H9 (cell line): ENCODE measurements around the gene GTF2A2. TPM values are rescaled to one million over a fixed set of nuclear protein-coding genes. Genes with fewer than 3 reads are reported as not detected.

Experiments
- DNase-seq: peaks from one replicate; pipeline ENCODE4 v3.0.0-alpha.2; 2017
- H2AFZ ChIP-seq: one replicate; pipeline ENCODE4 v1.6.1; 2013; ENCODE audit warnings: mild to moderate bottlenecking, low read length, control low read depth, moderate library complexity
- H2AK5ac ChIP-seq: 2 replicates; pipeline ENCODE4 v1.6.1; 2013; ENCODE audit warnings: low read length, control low read depth, mixed read lengths; ENCODE audit not compliant: insufficient read length
- H2BK120ac ChIP-seq: one replicate; pipeline ENCODE4 v1.6.1; 2013; ENCODE audit warnings: low read depth, mild to moderate bottlenecking, low read length, control low read depth, inconsistent platforms; ENCODE audit not compliant: poor library complexity, severe bottlenecking
- H2BK12ac ChIP-seq: 2 replicates; pipeline ENCODE4 v1.6.1; 2013; ENCODE audit warnings: low read length, control low read depth, mixed read lengths, low read depth; ENCODE audit not compliant: insufficient read length
- H2BK15ac ChIP-seq: 2 replicates; pipeline ENCODE4 v1.6.1; 2013; ENCODE audit warnings: low read depth, low read length, control low read depth
- H2BK20ac ChIP-seq: one replicate; pipeline ENCODE4 v1.6.1; 2013; ENCODE audit warnings: low read depth, mild to moderate bottlenecking, low read length, control low read depth, inconsistent platforms; ENCODE audit not compliant: poor library complexity, severe bottlenecking
- H2BK5ac ChIP-seq: 2 replicates; pipeline ENCODE4 v1.6.1; 2013; ENCODE audit warnings: low read length, control low read depth, mixed read lengths; ENCODE audit not compliant: insufficient read length
- H3K14ac ChIP-seq: 2 replicates; pipeline ENCODE4 v1.6.1; 2013; ENCODE audit warnings: low read length, control low read depth; ENCODE audit not compliant: insufficient read depth
- H3K18ac ChIP-seq: 2 replicates; pipeline ENCODE4 v1.6.1; 2013; ENCODE audit warnings: low read depth, mild to moderate bottlenecking, mixed read lengths, low read length, control low read depth; ENCODE audit not compliant: insufficient read length
- H3K23ac ChIP-seq: 2 replicates; pipeline ENCODE4 v1.6.1; 2013; ENCODE audit warnings: low read length, control low read depth, mixed read lengths, low read depth; ENCODE audit not compliant: insufficient read length
- H3K23me2 ChIP-seq: 2 replicates; pipeline ENCODE4 v1.6.1; 2013; ENCODE audit warnings: low read depth, mild to moderate bottlenecking, mixed read lengths, low read length, control low read depth; ENCODE audit not compliant: insufficient read length, poor library complexity, severe bottlenecking
- H3K27ac ChIP-seq: 2 replicates; pipeline ENCODE4 v1.5.1; 2013; ENCODE audit warnings: low read length, control low read depth, mixed read lengths, low read depth; ENCODE audit not compliant: insufficient read length
- H3K27me3 ChIP-seq: 2 replicates; pipeline ENCODE4 v1.6.1; 2013; ENCODE audit warnings: low read length, control low read depth, inconsistent platforms; ENCODE audit not compliant: insufficient read depth
- H3K4ac ChIP-seq: 2 replicates; pipeline ENCODE4 v1.6.1; 2013; ENCODE audit warnings: low read depth, mild to moderate bottlenecking, control low read depth, inconsistent platforms, low read length, moderate library complexity
- H3K4me1 ChIP-seq: 2 replicates; pipeline ENCODE4 v1.6.1; 2013; ENCODE audit warnings: low read length, control low read depth, inconsistent platforms; ENCODE audit not compliant: insufficient read depth
- H3K4me2 ChIP-seq: 2 replicates; pipeline ENCODE4 v1.6.1; 2013; ENCODE audit warnings: low read length, control low read depth, mixed read lengths; ENCODE audit not compliant: insufficient read length, insufficient read depth
- H3K56ac ChIP-seq: 2 replicates; pipeline ENCODE4 v1.6.1; 2013; ENCODE audit warnings: low read depth, mild to moderate bottlenecking, mixed read lengths, low read length, control low read depth; ENCODE audit not compliant: insufficient read length
- H3K79me1 ChIP-seq: 2 replicates; pipeline ENCODE4 v1.6.1; 2013; ENCODE audit warnings: low read depth, mild to moderate bottlenecking, moderate library complexity, low read length, control low read depth, inconsistent platforms; ENCODE audit not compliant: insufficient read depth, poor library complexity, severe bottlenecking
- H3K79me2 ChIP-seq: 2 replicates; pipeline ENCODE4 v1.6.1; 2013; ENCODE audit warnings: low read length, control low read depth, inconsistent platforms; ENCODE audit not compliant: insufficient read depth
- H3K9ac ChIP-seq: 2 replicates; pipeline ENCODE4 v1.6.1; 2013; ENCODE audit warnings: low read length, control low read depth, mixed read lengths; ENCODE audit not compliant: insufficient read length; ENCODE audit errors: extremely low read depth
- H3K9me3 ChIP-seq: one replicate; pipeline ENCODE4 v1.6.1; 2013; ENCODE audit warnings: low read depth, low read length, inconsistent platforms; ENCODE audit not compliant: control insufficient read depth
- H3T11ph ChIP-seq: one replicate; pipeline ENCODE4 v1.6.1; 2013; ENCODE audit warnings: mild to moderate bottlenecking, low read length, control low read depth, inconsistent platforms
- H4K20me1 ChIP-seq: one replicate; pipeline ENCODE4 v1.6.1; 2013; ENCODE audit not compliant: control insufficient read depth, insufficient read length, insufficient read depth
- H4K5ac ChIP-seq: 2 replicates; pipeline ENCODE4 v1.6.1; 2013; ENCODE audit warnings: low read depth, mild to moderate bottlenecking, mixed read lengths, low read length, control low read depth; ENCODE audit not compliant: insufficient read length
- H4K8ac ChIP-seq: replicated peaks from 2 replicates; pipeline ENCODE4 v1.6.1; 2013; ENCODE audit warnings: low read length, control low read depth, mixed read lengths, low read depth; ENCODE audit not compliant: insufficient read length
- H4K91ac ChIP-seq: 2 replicates; pipeline ENCODE4 v1.6.1; 2013; ENCODE audit warnings: low read depth, mild to moderate bottlenecking, moderate library complexity, mixed read lengths, low read length, control low read depth; ENCODE audit not compliant: insufficient read length
- H3K27ac Mint-ChIP-seq, 3 experiments: 2 replicates in 2 of 3; 3 replicates in 1 of 3; pipeline ENCODE4 v1.8.0; 2020 to 2021; ENCODE audit warnings: mixed read lengths in 3 of 3, mild to moderate bottlenecking in 1 of 3, moderate library complexity in 1 of 3
- H3K27me3 Mint-ChIP-seq: 2 replicates; pipeline ENCODE4 v1.8.0; 2021; ENCODE audit warnings: low read depth, mild to moderate bottlenecking, moderate library complexity, mixed read lengths
- H3K36me3 Mint-ChIP-seq, 3 experiments: 2 replicates in 2 of 3; 3 replicates in 1 of 3; pipeline ENCODE4 v1.8.0; 2020 to 2021; ENCODE audit warnings: low read depth in 3 of 3, mixed read lengths in 3 of 3; ENCODE audit not compliant: insufficient read depth in 1 of 3
- H3K4me1 Mint-ChIP-seq, 2 experiments: 2 replicates each; pipeline ENCODE4 v1.8.0; 2020; ENCODE audit warnings: mixed read lengths in 2 of 2
- H3K4me3 Mint-ChIP-seq, 2 experiments: 2 replicates in 1 of 2; 3 replicates in 1 of 2; pipeline ENCODE4 v1.8.0; 2020 to 2021; ENCODE audit warnings: mild to moderate bottlenecking in 2 of 2, mixed read lengths in 2 of 2, moderate library complexity in 1 of 2
- H3K9me3 Mint-ChIP-seq, 2 experiments: 2 replicates in 1 of 2; 3 replicates in 1 of 2; pipeline ENCODE4 v1.8.0; 2020; ENCODE audit warnings: mild to moderate bottlenecking in 2 of 2, mixed read lengths in 2 of 2, moderate library complexity in 1 of 2
- CTCF ChIP-seq: fragments of 200-600 bp; sonication (generic); conservative IDR thresholded peaks from 3 replicates; pipeline ENCODE4 v1.8.0; 2021; ENCODE audit warnings: antibody characterized with exemption, mild to moderate bottlenecking
- WGBS: extraction: QIAGEN DNeasy Blood & Tissue Kit; methylation state at CpG from one replicate; pipeline ENCODE4 v1.1.7; 2013; ENCODE audit warnings: missing lambda C conversion rate, low lambda C conversion rate, mixed read lengths; ENCODE audit not compliant: insufficient read length; ENCODE audit errors: extremely low coverage; 5-methylcytosine and 5-hydroxymethylcytosine counted together
- total RNA-seq: library from RNA; stranded (reverse); gene quantifications from 2 replicates; pipeline ENCODE4 v1.2.1, GENCODE V29; 2021

GTF2A2 gene
- total RNA-seq, 1 experiment from 2014 or later, result 144 TPM

GRCh38 chr15:59680346-59680745 lies 23.0 kb upstream of the GTF2A2 start:
- no peak overlapping the region for H3K4me2 ChIP-seq
- H3K27me3 ChIP-seq, result no peaks in the 10 kb centered on the region
- no peak overlapping the region for H4K91ac ChIP-seq
- no peak overlapping the region for H3K4me3 Mint-ChIP-seq
- no peak overlapping the region for H3K14ac ChIP-seq
- H4K8ac ChIP-seq, result no peak overlapping the region
- no peak overlapping the region for H3K4ac ChIP-seq
- no peak overlapping the region for H3T11ph ChIP-seq
- no peak overlapping the region for H2BK5ac ChIP-seq
- no peak overlapping the region for H3K27ac ChIP-seq
- H3K4me1 ChIP-seq, result no peaks in the 10 kb centered on the region
- no peak overlapping the region for H2BK20ac ChIP-seq
- H3K23ac ChIP-seq, result no peak overlapping the region
- peaks cover 6% of the 10 kb centered on the region; the same call in 1 of the 2 replicates for H3K79me2 ChIP-seq
- H3K27ac Mint-ChIP-seq, result no peak overlapping the region
- no peak overlapping the region for H2AK5ac ChIP-seq
- H3K56ac ChIP-seq, result no peak overlapping the region
- no peaks in the 10 kb centered on the region for H3K4me1 Mint-ChIP-seq
- no peaks in the 10 kb centered on the region for H3K9me3 Mint-ChIP-seq
- no peaks in the 10 kb centered on the region for H3K9me3 ChIP-seq
- no peak overlapping the region for H2BK12ac ChIP-seq
- WGBS, result no CpG with 5 or more reads among the region's 6 CpGs
- no peak overlapping the region for H2BK120ac ChIP-seq
- no peak overlapping the region for H3K9ac ChIP-seq
- no peak for DNase-seq
- H3K36me3 Mint-ChIP-seq, result peaks cover 26 to 61% (median 54%) of the 10 kb centered on the region in 3 experiments
- TF ChIP-seq CTCF, result no peak
- no peak overlapping the region for H2AFZ ChIP-seq
- H3K79me1 ChIP-seq, result peaks cover 4% of the 10 kb centered on the region
- no peak overlapping the region for H4K5ac ChIP-seq
- H3K23me2 ChIP-seq, result no peaks in the 10 kb centered on the region
- no peak overlapping the region for H2BK15ac ChIP-seq
- H3K27me3 Mint-ChIP-seq, result no peaks in the 10 kb centered on the region
- H4K20me1 ChIP-seq, result no peaks in the 10 kb centered on the region
- H3K18ac ChIP-seq, result no peak overlapping the region
